Adrenal gland (tissue), 5 donors: ENCODE results near the gene LIMK1.

Experiments used
- POLR2A ChIP-seq, 2 donors: fragments of 450-650 bp; IDR thresholded peaks; one replicate each; pipeline ENCODE4 v1.6.1; 2017; ENCODE audit warnings: antibody characterized with exemption in 2 of 2, mild to moderate bottlenecking in 2 of 2, moderate library complexity in 1 of 2
- TF ChIP-seq, protein P1 (sequence below), 6 experiments: fragments of 450-650 bp in 4 of 6; fragments of 200-600 bp in 2 of 6; sonication (generic) in 1 of 6; IDR thresholded peaks; 1 replicate in 5 of 6; 2 replicates in 1 of 6; pipeline versions ENCODE4 v1.5.1 to v1.8.0; 2016 to 2021; ENCODE audit warnings: antibody characterized with exemption in 6 of 6, mild to moderate bottlenecking in 2 of 6, moderate library complexity in 1 of 6
- donor health status: DM: no; HTN: no; CAD: no.

DNA sequence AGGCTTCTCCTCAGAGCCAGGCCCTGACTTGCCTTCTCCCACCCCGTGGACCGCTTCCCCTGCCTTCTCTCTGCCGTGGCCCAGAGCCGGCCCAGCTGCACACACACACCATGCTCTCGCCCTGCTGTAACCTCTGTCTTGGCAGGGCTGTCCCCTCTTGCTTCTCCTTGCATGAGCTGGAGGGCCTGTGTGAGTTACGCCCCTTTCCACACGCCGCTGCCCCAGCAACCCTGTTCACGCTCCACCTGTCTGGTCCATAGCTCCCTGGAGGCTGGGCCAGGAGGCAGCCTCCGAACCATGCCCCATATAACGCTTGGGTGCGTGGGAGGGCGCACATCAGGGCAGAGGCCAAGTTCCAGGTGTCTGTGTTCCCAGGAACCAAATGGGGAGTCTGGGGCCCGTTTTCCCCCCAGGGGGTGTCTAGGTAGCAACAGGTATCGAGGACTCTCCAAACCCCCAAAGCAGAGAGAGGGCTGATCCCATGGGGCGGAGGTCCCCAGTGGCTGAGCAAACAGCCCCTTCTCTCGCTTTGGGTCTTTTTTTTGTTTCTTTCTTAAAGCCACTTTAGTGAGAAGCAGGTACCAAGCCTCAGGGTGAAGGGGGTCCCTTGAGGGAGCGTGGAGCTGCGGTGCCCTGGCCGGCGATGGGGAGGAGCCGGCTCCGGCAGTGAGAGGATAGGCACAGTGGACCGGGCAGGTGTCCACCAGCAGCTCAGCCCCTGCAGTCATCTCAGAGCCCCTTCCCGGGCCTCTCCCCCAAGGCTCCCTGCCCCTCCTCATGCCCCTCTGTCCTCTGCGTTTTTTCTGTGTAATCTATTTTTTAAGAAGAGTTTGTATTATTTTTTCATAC lies 38.0 kb downstream of the LIMK1 start:
- TF ChIP-seq, protein P1, sequence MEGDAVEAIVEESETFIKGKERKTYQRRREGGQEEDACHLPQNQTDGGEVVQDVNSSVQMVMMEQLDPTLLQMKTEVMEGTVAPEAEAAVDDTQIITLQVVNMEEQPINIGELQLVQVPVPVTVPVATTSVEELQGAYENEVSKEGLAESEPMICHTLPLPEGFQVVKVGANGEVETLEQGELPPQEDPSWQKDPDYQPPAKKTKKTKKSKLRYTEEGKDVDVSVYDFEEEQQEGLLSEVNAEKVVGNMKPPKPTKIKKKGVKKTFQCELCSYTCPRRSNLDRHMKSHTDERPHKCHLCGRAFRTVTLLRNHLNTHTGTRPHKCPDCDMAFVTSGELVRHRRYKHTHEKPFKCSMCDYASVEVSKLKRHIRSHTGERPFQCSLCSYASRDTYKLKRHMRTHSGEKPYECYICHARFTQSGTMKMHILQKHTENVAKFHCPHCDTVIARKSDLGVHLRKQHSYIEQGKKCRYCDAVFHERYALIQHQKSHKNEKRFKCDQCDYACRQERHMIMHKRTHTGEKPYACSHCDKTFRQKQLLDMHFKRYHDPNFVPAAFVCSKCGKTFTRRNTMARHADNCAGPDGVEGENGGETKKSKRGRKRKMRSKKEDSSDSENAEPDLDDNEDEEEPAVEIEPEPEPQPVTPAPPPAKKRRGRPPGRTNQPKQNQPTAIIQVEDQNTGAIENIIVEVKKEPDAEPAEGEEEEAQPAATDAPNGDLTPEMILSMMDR (IDR thresholded peaks at IDR 0.05) = no peak
- no peak for TF ChIP-seq POLR2A (IDR thresholded peaks at IDR 0.05)
